ENCODE data around the gene CCNF.
"Not testable (repeated sequence)": the region's sequence is repeated elsewhere in the genome, so short reads cannot be mapped to it uniquely, and the experiment has no call there.

CCNF gene, protein sequence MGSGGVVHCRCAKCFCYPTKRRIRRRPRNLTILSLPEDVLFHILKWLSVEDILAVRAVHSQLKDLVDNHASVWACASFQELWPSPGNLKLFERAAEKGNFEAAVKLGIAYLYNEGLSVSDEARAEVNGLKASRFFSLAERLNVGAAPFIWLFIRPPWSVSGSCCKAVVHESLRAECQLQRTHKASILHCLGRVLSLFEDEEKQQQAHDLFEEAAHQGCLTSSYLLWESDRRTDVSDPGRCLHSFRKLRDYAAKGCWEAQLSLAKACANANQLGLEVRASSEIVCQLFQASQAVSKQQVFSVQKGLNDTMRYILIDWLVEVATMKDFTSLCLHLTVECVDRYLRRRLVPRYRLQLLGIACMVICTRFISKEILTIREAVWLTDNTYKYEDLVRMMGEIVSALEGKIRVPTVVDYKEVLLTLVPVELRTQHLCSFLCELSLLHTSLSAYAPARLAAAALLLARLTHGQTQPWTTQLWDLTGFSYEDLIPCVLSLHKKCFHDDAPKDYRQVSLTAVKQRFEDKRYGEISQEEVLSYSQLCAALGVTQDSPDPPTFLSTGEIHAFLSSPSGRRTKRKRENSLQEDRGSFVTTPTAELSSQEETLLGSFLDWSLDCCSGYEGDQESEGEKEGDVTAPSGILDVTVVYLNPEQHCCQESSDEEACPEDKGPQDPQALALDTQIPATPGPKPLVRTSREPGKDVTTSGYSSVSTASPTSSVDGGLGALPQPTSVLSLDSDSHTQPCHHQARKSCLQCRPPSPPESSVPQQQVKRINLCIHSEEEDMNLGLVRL

GRCh38 chr16:2429034-2429770 is at the start of gene CCNF:
TSS of gene CCNF (plus strand) at chr16:2429447. CDS start at chr16:2429482, 35 bp downstream.
- DNase-seq (ENCODE audit: low read depth), result peak; percentile 90

DNA sequence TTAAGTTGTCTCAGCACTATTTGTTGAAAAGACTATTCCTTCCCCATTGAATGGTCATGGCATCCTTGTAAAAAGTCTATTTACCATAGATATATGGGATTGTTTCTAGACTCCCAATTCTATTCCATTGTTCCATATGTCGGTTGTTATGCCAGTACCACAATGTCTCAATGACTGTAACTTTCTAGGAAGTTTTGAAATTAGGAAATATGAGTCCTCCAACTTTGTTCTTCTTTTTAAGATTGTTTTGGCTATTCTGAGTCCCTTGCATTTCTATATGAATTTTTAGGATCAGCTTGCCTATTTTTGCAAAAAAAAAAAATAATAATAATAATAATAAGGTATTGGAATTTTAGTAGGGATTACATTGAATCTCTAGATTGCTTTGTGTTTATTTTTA is 45.7 kb upstream of the CCNF start:
- no peak for DNase-seq (ENCODE audit: low read depth)

- DNase-seq (ENCODE audit: low read depth), result no peak
These were observed 44.8 kb upstream of the CCNF start for GRCh38 chr16:2384426-2384825.

GRCh38 chr16:2385190-2385836 is 43.9 kb upstream of the CCNF start:
- no peak for DNase-seq (ENCODE audit: low read depth)

GRCh38 chr16:2385982-2386381 is 43.3 kb upstream of the CCNF start:
- DNase-seq (ENCODE audit: low read depth), result not testable (repeated sequence)

- DNase-seq (ENCODE audit: low read depth), result no peak
These were observed 42.3 kb upstream of the CCNF start for GRCh38 chr16:2386990-2387389.

GRCh38 chr16:2388139-2388874 is 40.9 kb upstream of the CCNF start:
- DNase-seq (ENCODE audit: low read depth), result no peak

DNA sequence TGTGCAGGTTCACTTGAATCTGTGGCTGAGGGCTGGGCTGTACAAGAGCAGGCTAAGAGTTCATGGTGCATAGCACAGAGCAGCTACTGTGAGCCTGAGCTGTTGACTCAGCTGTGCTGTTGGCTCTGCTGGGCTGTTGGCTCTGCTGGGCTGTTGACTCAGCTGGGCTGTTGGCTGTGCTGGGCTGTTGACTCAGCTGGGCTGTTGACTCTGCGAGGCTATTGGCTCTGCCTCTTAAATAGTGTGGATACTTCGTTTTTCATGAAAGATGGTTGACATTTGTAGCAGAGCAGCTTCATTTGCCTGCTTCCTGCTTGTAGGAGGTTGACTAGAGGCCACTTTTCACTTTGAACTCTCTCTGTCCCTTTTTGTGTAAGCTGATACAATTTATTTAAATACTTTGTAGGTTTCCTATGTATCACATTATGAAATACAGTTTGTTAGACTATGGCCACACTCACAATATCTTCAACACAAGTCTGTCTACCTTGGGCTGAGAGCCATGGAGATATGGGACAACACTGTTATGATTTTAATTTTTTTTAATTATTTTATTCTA is 40.3 kb upstream of the CCNF start:
- peak; percentile 92 for DNase-seq (ENCODE audit: low read depth)

DNA sequence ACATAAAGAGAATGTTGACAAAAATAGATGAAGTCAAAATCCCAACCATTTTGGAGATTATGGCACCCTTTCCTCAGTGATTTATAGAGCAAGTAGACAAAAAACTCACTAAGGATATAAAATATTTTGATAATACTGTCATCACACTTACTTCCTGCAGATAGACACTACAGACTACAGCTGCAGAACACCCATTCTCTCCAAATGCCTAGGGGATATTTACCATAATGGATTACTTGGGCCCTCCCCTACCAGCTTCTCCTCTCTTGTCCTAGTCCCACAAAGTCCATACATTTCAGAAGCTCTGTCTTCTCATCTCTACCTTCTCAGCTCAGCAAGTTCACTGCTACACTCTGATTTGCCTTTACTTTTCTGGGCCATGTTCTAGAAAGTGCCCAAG is 37.2 kb upstream of the CCNF start:
- DNase-seq (ENCODE audit: low read depth), result no peak

GRCh38 chr16:2398520-2398919 is 30.7 kb upstream of the CCNF start:
- DNase-seq (ENCODE audit: low read depth), result no peak

- DNase-seq (ENCODE audit: low read depth), result no peak
These were observed 25.1 kb upstream of the CCNF start for GRCh38 chr16:2404099-2404498.

DNA sequence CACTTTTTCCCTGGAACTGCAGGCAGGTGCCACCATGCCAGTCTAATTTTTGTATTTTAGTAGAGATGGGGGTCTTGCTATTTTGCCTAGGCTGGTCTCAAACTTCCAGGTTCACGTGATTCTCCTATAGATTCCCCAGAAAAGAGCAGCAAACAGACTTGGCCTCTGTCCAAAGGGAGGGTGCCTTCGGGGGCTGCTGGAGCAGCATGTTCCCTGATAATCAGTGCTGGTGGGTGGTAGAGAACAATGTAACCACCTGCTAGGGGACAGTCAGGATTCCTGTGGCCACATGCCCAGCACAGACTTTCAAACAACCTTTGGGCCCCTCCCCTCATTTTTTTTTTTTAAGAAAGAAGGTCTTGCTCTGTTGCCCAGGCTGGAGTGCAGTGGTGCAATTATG is 14.2 kb upstream of the CCNF start:
- no peak for DNase-seq (ENCODE audit: low read depth)

DNA sequence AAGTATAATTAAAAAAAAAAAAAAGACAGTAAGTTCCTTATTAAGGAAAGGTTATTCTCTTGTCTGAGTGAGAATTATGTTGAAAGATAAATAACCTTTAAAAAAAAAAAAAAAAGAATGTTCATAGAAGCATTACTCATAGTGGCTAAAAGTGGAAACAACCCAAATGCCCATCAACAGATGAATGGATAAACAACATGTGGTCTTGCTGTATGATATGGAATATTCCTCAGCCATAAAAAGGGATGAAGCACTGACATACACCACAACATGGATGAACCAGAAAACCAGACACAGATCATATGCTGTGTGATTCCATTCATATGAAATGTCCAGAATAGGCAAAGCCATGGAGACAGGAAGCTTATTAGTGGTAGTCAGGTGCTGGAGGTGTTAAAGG is 9.2 kb upstream of the CCNF start:
- DNase-seq (ENCODE audit: low read depth), result no peak

DNA sequence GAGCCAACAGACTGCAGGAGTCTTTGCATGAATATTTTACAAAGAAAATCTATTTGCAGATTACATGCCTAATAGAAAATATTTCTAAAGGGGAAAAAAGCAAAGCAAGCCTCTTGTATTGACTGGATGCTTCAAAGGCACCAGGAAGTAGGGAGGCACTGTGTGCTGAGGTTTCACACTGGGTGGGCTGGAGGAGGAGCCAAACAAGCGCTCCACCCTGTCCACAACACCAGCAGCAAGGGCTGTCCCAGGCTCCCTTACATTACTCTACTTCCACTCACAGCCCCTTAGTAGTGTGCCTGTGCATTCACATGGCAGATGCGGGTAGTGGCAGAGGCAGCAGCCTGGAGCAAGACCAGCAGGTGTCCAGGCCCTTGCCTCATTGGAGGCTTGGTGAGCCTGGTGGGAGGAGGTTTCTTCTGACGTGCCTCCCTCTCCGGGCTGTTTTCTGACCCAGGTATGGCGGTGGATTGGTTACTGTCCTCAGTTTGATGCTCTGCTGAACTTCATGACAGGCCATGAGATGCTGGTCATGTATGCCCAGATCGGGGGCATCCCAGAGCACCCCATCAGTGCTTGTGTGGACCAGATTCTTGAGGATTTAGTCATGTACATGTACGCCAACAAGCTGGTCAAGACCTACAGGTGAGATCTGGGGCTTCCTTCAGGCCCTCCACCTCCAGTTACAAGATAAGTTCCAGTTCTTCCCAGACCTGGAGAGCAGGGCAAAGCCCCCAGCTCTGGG is 7.0 kb upstream of the CCNF start:
- DNase-seq (ENCODE audit: low read depth), result no peak

DNA sequence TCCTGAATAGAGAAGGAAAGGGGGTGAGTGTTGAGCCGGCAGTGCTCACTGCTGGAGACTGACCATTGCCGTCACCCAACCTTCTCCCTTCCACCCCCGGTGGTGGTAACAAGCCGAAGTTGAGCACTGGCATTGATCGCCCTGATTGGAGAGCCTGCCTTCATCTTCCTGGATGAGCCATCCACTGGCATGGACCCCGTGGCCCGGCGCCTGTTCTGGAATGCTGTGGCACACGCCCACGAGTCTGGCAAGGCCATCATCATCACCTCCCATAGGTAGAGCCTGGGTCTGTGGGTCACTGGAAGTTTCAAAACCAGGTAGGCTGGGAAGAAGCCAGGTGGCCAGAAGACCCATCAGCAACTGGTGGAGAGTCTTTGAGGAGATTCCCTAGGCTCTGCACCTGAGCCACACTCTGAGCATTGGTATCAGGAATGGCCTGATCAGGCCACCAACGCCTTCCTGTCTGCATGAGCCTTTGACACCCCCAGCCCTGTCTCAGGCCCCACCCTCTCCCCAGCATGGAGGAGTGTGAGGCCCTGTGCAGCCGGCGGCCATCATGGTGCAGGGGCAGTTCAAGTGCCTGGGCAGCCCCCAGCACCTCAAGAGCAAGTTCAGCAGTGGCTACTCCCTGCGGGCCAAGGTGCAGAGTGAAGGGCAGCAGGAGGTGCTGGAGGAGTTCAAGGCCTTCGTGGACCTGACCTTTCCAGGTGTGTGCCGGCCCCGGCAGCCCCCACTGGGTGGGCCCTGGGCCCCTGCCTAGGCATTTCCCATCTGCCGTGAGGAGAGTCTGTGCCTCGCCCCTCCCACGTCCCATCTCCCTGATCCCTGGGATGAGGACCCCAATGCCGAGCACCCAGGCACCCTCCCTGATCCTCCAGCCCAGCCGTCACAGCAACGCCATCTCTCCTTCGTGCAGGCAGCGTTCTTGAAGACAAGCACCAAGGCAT is 4.9 kb upstream of the CCNF start:
- no peak for DNase-seq (ENCODE audit: low read depth)

- no peak for DNase-seq (ENCODE audit: low read depth)
These were observed 4.2 kb upstream of the CCNF start for GRCh38 chr16:2425008-2425518.

DNA sequence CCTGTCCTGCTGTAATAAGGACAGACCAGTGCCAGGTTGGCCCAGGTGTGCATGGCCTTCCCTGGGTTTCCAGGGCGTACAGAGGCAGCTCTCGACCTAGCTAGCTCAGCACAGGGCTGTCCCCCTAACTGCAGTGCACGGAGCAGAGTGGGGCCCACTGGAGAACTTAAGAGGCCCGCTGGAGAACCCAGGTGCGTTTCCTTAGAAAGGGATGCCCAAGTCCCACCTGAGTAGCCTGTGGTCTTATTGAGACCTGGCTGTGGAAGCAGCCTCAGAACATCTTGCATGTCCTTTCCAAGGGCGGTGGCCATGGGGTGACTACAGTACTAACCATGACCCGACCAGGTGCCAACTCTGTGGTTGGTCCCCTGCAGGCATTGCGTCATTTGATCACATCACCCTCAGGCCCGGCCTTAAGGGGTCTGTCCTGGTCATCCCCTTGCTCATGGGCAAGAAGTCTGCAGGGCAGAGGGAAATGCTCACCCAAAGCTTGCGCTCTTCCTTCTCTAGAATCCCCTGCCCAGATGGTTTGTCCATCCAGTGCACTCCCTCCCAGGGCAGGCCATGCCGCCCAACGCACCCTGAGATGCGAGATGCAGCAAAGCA is 3.3 kb upstream of the CCNF start:
- DNase-seq (ENCODE audit: low read depth), result no peak

DNA sequence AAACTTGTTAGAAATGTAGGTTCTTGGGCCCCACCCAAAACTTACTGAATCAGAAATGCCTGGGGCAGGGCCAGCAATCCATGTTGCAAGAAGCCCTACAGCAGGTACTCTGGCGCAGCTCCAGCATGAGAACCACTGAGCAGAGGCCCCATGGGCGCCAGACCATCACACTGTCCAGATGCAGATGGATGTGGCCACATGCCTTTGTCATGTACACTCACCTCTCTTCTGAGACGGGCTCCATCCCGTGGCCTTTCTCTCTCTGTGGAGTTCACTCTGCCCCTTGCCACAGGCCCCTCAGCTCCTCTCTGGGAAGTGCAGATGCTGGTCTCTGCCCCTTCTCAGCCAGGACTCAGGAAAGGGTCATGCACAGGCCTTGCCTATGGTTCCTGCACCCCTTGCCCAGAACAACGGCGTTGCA is 2.3 kb upstream of the CCNF start:
- no peak for DNase-seq (ENCODE audit: low read depth)

- no peak for DNase-seq (ENCODE audit: low read depth)
These were observed 1.7 kb upstream of the CCNF start for GRCh38 chr16:2427526-2427925.

Data from stromal cell of bone marrow (primary cell).